Pancreas (tissue), 10 donors: ENCODE results near the gene TMEM126A. TPM values are rescaled to one million over a fixed set of nuclear protein-coding genes. Genes with fewer than 3 reads are reported as not detected.

Experiments
- ATAC-seq, 4 donors: fragments of 200-7000 bp; cut with Tn5 transposase; one replicate each; pipeline versions ENCODE4 v1.8.0 to v1.9.1; 2020; ENCODE audit warnings: mild to moderate bottlenecking in 4 of 4, moderate library complexity in 4 of 4
- DNase-seq, 6 donors: peaks; one replicate each; pipeline ENCODE4 v3.0.0-alpha.2; 2020
- FAIRE-seq: peaks from 2 replicates; lab custom pipeline; 2012; peaks lifted over from hg19 to GRCh38; lab: Jason Lieb, UNC
- H3K27ac ChIP-seq, 4 donors: fragments of 200-600 bp; sonication (generic); 1 replicate in 3 of 4; 2 replicates in 1 of 4; pipeline versions ENCODE4 v1.5.0 to v1.8.0; 2020
- H3K27me3 ChIP-seq, 4 donors: fragments of 200-600 bp; one replicate each; pipeline ENCODE4 v1.8.0; 2021
- H3K36me3 ChIP-seq, 3 donors: fragments of 200-600 bp; sonication (generic) in 1 of 3; one replicate each; pipeline versions ENCODE4 v1.5.0 to v1.8.0; 2020 to 2021
- H3K4me1 ChIP-seq, 3 donors: fragments of 200-600 bp; one replicate each; pipeline ENCODE4 v1.8.0; 2021
- H3K4me3 ChIP-seq, 4 donors: fragments of 200-600 bp; sonication (generic) in 2 of 4; one replicate each; pipeline versions ENCODE4 v1.5.0 to v1.8.0; 2020 to 2021
- H3K9me3 ChIP-seq, 4 donors: fragments of 200-600 bp; one replicate each; pipeline ENCODE4 v1.8.0; 2021
- CTCF ChIP-seq, 4 donors: fragments of 200-600 bp; sonication (generic) in 3 of 4; IDR thresholded peaks; one replicate each; pipeline versions ENCODE4 v1.5.0 to v1.8.0; 2021; ENCODE audit warnings: antibody characterized with exemption in 4 of 4
- intact Hi-C, 3 donors: fragments of 100-400 bp; cut with DNase I; formaldehyde crosslinking; loops; one replicate each; pipeline versions ENCODE4 v1.11.1 to v1.14.2; 2022
- polyA plus RNA-seq, 2 donors: library from polyadenylated mRNA; stranded (reverse); fragments of 200-250 nt; gene quantifications; one replicate each; pipeline ENCODE4 v1.2.3, GENCODE V29; 2013
- total RNA-seq, 6 donors: library from RNA; stranded (reverse); fragmentation: NEBNext Ultra II Directional in 4 of 6; extraction: Animal tissue kit (Norgen Biotek cat#: 25700) in 4 of 6; gene quantifications; one replicate each; pipeline versions ENCODE4 v1.2.1 to v1.2.4, GENCODE V29; 2021 to 2023
- donor health status: healthy with polysubstance abuse.
- donor health status: DM: no; HTN: no; CAD: no; lungs with moderate emphysema.
- donor health status: DM: no; HTN: no; CAD: no.
- donor health status: control.
- donor health status: control.
- donor health status: Bipolar disorder and iron deficiency.
- donor health status: DM: yes; HTN: yes; CAD: no.
- donor health status: DM: no; HTN: no; CAD: no.
- donor health status: DM: no; HTN: no; CAD: no.
- donor health status: DM: yes; HTN: yes; CAD: no.

The TMEM126A gene
- total and polyA plus RNA-seq, 8 donors: 9.6 to 27.8 (median 13.9) TPM

- Histone ChIP-seq H3K27ac (no peak overlapping the region), H3K4me3 (no peak overlapping the region), H3K27me3 (no peaks in the 10 kb centered on the region), H3K36me3 (no peaks in the 10 kb centered on the region), H3K4me1 (no peaks in the 10 kb centered on the region), H3K9me3 (no peaks in the 10 kb centered on the region)
- intact Hi-C loops: no loop called here
- ATAC-seq (no peak), DNase-seq (no peak), FAIRE-seq (no peak)
- no peak for TF ChIP-seq CTCF (IDR thresholded peaks at IDR 0.05)
These were observed 58.0 kb downstream of the TMEM126A start for GRCh38 chr11:85705800-85706199.

Other genes starting within 250 kb of the TMEM126A start
- 1 to 10 TPM; 2.5 to 5.4 (median 4.5) TPM for gene DLG2, start 20.6 kb upstream of the TMEM126A start, total RNA-seq
- gene DLG2, start 20.6 kb upstream of the TMEM126A start, polyA plus RNA-seq: 1 to 10 TPM; 1.2 to 2.2 TPM
- gene TMEM126B, start 19.4 kb upstream of the TMEM126A start, total RNA-seq: 10 to 100 TPM in 5 of 6 donors, 1 to 10 TPM in 1; 9.7 to 25.0 (median 15.3) TPM
- gene TMEM126B, start 19.4 kb upstream of the TMEM126A start, polyA plus RNA-seq: 10 to 100 TPM; 34.1 to 39.3 TPM
- 10 to 100 TPM; 13.7 to 25.8 (median 20.2) TPM for gene CREBZF, start 17.2 kb downstream of the TMEM126A start, total RNA-seq
- 10 to 100 TPM; 41.4 to 41.6 TPM for gene CREBZF, start 17.2 kb downstream of the TMEM126A start, polyA plus RNA-seq
- under 1 TPM in 2 of 6 donors, not detected in 4; 0.12 to 0.62 TPM for gene CCDC89, start 38.2 kb downstream of the TMEM126A start, total RNA-seq
- under 1 TPM; 0.11 to 0.31 TPM for gene CCDC89, start 38.2 kb downstream of the TMEM126A start, polyA plus RNA-seq
- 10 to 100 TPM in 1 of 6 donors, 1 to 10 TPM in 5; 2.8 to 12.2 (median 4.1) TPM for gene SYTL2, start 163.2 kb downstream of the TMEM126A start, total RNA-seq
- gene SYTL2, start 163.2 kb downstream of the TMEM126A start, polyA plus RNA-seq: 1 to 10 TPM; 2.5 to 4.1 TPM
- gene CCDC83, start 207.4 kb downstream of the TMEM126A start, total RNA-seq: not detected
- not detected for gene CCDC83, start 207.4 kb downstream of the TMEM126A start, polyA plus RNA-seq